LNCaP clone FGC (cell line): ENCODE measurements around the gene MEIS1.

Experiments used
- DNase-seq: peaks from one replicate; pipeline ENCODE4 v3.0.0-alpha.2; 2011; ENCODE audit warnings: low read depth
- H3K4me3 ChIP-seq: 2 replicates; pipeline ENCODE4 v1.5.1; 2011; ENCODE audit warnings: mild to moderate bottlenecking, low read depth, low read length, control low read depth
- TF ChIP-seq, protein P1 (sequence below): IDR thresholded peaks from 2 replicates; pipeline ENCODE4 v1.5.1; 2012; ENCODE audit warnings: mild to moderate bottlenecking; ENCODE audit not compliant: control insufficient read depth, insufficient read depth; ENCODE audit errors: extremely low read depth

The MEIS1 gene

DNA sequence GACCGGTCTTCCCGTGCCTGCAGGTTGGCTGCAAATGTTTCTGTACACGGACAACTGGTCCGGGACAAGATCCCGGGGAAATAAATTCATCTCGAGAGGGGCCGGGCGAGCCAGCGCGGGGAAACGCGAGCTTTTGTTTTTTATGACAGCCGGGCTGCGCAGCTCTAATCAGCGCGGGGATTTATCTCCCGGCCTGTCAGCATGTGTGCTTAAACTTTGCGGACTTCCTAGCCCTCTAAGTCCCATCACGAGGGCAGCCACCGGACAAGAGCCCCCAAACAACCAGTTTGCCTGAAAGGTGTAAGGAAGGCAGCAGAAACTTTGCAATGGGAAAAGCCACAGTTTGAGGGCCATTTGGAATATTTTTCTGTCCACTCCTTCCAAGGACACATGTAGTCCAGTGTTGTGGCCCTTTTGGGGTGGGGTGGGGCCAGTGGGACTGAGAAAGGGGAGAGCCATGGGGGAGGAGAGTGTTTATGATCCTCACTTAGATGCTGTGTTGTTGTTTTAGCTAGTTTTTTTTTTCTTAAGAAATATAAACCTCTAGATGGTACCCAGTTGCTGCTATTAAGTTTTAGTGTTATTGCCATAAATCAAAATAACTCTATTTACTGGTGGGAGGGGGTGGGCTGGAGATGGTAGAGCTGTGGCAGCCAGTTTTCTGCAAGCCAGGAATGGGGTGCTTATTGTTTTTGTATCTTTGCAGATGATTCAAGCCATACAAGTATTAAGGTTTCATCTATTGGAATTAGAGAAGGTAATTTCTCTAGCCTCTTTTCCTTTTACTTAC, 6.0 kb downstream of the MEIS1 start:
- DNase-seq: no peak
- TF ChIP-seq, protein P1, sequence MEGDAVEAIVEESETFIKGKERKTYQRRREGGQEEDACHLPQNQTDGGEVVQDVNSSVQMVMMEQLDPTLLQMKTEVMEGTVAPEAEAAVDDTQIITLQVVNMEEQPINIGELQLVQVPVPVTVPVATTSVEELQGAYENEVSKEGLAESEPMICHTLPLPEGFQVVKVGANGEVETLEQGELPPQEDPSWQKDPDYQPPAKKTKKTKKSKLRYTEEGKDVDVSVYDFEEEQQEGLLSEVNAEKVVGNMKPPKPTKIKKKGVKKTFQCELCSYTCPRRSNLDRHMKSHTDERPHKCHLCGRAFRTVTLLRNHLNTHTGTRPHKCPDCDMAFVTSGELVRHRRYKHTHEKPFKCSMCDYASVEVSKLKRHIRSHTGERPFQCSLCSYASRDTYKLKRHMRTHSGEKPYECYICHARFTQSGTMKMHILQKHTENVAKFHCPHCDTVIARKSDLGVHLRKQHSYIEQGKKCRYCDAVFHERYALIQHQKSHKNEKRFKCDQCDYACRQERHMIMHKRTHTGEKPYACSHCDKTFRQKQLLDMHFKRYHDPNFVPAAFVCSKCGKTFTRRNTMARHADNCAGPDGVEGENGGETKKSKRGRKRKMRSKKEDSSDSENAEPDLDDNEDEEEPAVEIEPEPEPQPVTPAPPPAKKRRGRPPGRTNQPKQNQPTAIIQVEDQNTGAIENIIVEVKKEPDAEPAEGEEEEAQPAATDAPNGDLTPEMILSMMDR: no peak
- no peak overlapping the region for H3K4me3 ChIP-seq

DNA sequence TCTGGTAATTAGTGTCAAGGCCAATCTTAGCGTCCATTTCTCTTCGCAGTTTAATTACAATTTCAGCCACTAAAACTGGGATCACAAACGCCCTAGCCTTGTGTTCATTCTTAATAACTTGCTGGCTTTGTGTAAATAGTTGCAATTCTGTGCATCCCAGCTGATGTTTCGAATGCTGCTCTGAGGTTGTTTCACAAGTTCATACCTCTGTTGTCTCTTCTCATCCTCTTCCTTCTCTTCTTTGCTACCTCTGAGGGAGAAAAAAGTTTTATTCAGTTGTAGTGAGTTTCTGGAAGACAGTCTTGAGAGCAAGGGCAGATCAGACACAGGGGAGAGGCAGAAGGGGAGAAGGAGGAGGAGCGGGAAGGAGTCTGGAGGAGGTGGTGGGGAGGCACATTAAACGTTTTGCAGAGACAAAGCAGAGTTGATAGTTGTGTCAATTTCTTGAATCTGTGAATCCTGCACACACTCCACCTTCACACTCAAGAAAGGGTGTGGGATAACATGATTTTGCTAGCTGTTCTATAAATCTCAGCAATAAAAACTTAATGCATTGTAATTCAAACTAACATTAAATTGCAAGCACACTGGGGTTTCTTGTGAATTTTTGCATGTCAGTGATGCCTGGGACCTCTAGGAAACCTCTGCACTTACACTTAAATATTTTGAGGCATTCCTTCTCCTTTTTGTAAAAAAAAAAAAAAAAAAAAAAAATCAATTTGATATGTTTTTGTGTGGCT, 6.8 kb downstream of the MEIS1 start:
- H3K4me3 ChIP-seq: no peak overlapping the region
- no peak for DNase-seq
- TF ChIP-seq, protein P1: no peak

DNA sequence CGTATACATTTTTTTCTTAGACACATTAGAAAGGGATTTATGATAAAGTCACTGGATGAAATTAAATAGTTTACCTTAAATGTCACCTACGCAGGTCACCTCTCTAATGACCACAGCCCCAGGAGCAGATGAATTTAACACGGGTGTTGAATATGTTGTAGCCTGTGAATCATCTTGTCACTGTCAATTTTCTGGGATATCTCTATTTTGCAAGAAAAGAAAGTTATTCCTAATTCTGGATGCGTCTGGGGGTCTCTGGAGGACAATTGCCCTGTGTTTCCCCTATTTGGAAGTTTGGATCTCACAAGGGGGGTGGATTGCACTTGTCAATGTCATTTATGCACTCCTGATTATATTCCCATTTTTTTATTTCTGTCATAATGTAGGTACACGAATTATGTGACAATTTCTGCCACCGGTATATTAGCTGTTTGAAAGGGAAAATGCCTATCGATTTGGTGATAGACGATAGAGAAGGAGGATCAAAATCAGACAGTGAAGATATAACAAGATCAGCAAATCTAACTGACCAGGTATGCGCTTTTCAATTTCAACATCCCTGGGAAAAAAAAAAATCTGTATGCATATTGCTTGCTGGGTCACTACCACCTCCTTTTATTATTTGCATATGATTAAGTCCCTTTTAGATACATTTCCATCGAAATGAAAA, 7.7 kb downstream of the MEIS1 start:
- no peak overlapping the region for H3K4me3 ChIP-seq
- TF ChIP-seq, protein P1: no peak
- no peak for DNase-seq

DNA sequence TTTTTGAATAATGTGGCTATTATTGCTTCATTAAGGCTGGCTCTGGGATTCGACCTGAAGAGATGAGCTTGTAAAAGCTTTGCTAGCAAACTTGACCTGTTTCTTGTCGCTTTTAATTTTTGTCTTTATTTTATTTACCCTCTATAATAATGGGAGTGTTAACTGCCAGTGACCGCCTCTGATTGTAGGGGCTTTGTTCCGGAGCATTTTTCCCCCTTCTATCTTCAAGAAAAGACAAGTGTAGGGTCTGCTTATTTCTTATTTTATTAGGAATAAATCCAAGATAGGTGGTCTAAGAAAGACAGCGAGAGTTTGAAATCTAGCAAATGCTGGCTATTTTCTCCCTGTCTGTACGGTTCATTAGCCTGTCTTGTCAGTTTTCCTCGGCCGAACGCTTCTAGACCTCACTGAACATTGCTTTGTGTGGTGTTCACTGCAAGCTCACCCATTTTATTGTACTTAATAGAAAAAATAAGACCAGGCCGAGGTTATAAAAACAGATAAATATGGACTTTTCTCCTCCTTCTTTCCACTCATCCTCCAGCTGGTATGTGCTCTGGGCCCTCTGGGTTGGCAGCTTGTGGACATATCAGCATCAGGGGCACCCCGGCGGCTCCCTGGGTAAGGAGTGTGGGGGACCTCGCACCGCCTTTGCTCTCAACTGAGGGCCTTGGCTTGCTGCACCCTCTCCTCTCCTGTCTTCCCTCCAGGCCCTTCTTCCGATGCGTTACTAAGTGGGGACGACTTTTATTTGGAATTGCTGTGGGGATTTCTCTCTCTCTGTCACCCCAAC, 8.5 kb downstream of the MEIS1 start:
- no peak for DNase-seq
- TF ChIP-seq, protein P1: no peak
- H3K4me3 ChIP-seq: no peak overlapping the region

DNA sequence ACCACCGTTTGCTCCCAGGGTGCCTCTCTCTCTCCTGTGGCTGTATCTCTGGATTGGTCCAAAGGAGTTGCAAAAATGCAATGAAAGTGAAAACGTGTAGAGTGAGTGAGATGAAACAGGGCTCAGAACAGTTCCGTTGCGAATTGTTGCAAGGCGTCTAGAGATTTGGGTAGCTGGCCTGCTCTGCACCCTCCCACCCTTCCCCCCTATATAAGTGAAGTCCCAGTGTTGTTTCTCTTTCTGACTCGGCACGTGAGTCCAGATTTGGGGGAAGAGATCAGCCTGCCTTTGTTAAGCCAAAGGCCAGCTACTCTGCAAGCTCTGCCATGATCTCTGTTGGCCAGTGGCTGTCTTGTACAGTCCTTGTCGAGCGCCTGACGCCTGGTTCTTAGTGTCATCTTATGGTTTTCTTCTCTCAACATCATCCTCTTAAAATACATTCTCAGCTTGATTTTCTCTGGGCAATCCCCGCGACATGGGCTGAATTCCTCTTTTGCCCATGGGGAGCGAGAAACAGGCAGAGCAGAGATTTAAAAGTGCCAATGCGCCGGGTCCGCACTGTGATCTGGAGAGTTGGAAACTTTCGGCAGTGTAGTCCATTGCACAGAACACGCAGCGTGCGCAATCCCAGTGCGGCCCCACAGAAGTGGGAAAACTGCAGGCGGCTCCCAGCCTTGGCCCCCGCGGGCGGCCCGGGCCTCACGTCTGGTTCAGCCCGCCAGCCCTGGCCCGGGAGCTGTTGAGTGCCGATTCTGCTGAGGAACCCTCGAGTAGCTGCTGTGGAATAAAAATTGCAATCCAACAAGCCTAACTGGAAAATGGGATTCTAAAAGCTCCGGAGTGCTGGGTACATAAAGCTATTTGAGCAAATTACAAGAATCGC, 9.3 kb downstream of the MEIS1 start:
- H3K4me3 ChIP-seq: no peak overlapping the region
- no peak for DNase-seq
- TF ChIP-seq, protein P1: no peak
